K562 (cell line): ENCODE data around the gene GHR. TPM values are rescaled to one million over a fixed set of nuclear protein-coding genes. Genes with fewer than 3 reads are reported as not detected.

Experiments used
- ATAC-seq: fragments of 200-7000 bp; cut with Tn5 transposase; 3 replicates; pipeline ENCODE4 v1.9.1; 2020; ENCODE audit warnings: moderate library complexity
- BruUV-seq: library from RNA; stranded (reverse); fragments of 400-500 nt; replicated peaks from 2 replicates; lab custom pipeline; 2021; lab: Mats Ljungman, UMichigan
- CTCF ChIA-PET: fragments of 300-600 bp; formaldehyde crosslinking; extraction: SDS; loops from one replicate; lab custom pipeline; 2021; ENCODE audit warnings: low intra/inter-chr PET ratio; lab: Yijun Ruan, JAX
- POLR2A ChIA-PET: fragments of 300-600, 350-650 bp; sonication (Branson Sonifier 250); formaldehyde crosslinking; extraction: SDS; loops from one replicate; lab custom pipeline; 2021; ENCODE audit warnings: antibody characterized with exemption, inconsistent platforms; lab: Yijun Ruan, JAX
- DNase-seq, 4 experiments: peaks; one replicate each; pipeline versions ENCODE4 v3.0.0 to v3.0.0-alpha.2; 2011 to 2018; ENCODE audit warnings: low spot score in 3 of 4, mixed read lengths in 3 of 4; ENCODE audit errors: extremely low read depth in 1 of 4
- FAIRE-seq: peaks from 2 replicates; lab custom pipeline; 2011; peaks lifted over from hg19 to GRCh38; lab: Jason Lieb, UNC
- H2AFZ ChIP-seq: 2 replicates; pipeline ENCODE4 v1.6.0; 2011; ENCODE audit warnings: low read depth, low read length, control low read depth, inconsistent platforms
- H3K27ac ChIP-seq: fragments of 200-600 bp; 3 replicates; pipeline ENCODE4 v1.8.0; 2011; ENCODE audit warnings: low read depth, mild to moderate bottlenecking, control low read depth, inconsistent platforms, low read length, moderate library complexity, mixed read lengths; ENCODE audit errors: extremely low read depth
- H3K27me3 ChIP-seq, 2 experiments: fragments of 300-600 bp in 1 of 2; 2 replicates in 1 of 2; 3 replicates in 1 of 2; pipeline versions ENCODE4 v1.6.0 to v1.8.0; 2011; ENCODE audit warnings: inconsistent platforms in 2 of 2, low read length in 2 of 2, mild to moderate bottlenecking in 1 of 2, mixed read lengths in 1 of 2, moderate library complexity in 1 of 2; ENCODE audit not compliant: control insufficient read depth in 2 of 2, insufficient read depth in 2 of 2
- H3K36me3 ChIP-seq: fragments of 300-600 bp; 3 replicates; pipeline ENCODE4 v1.8.0; 2011; ENCODE audit warnings: mild to moderate bottlenecking, low read length, inconsistent platforms; ENCODE audit not compliant: control insufficient read depth, insufficient read depth
- H3K4me1 ChIP-seq, 2 experiments: fragments of 200-600 bp in 1 of 2; replicated peaks in 1 of 2; 2 replicates in 1 of 2; 3 replicates in 1 of 2; pipeline versions ENCODE4 v1.5.1 to v1.8.0; 2011; ENCODE audit warnings: inconsistent platforms in 2 of 2, low read length in 2 of 2, mild to moderate bottlenecking in 1 of 2, mixed read lengths in 1 of 2, moderate library complexity in 1 of 2; ENCODE audit not compliant: control insufficient read depth in 2 of 2, insufficient read depth in 2 of 2
- H3K4me2 ChIP-seq: 2 replicates; pipeline ENCODE4 v1.6.1; 2011; ENCODE audit warnings: low read length, control low read depth, inconsistent platforms, mixed read lengths; ENCODE audit not compliant: insufficient read depth
- H3K4me3 ChIP-seq: fragments of 200-600 bp; sonication (generic), shearing (Covaris generic); 2 replicates; pipeline ENCODE4 v1.5.1; 2016; ENCODE audit warnings: control low read depth, inconsistent platforms
- H3K79me2 ChIP-seq: fragments of 200-600 bp; 3 replicates; pipeline ENCODE4 v1.8.0; 2011; ENCODE audit warnings: low read length, inconsistent platforms; ENCODE audit not compliant: control insufficient read depth, insufficient read depth
- H3K9ac ChIP-seq, 2 experiments: 2 replicates each; pipeline versions ENCODE4 v1.6.0 to v1.6.1; 2011; ENCODE audit warnings: low read depth in 2 of 2, low read length in 2 of 2, control low read depth in 1 of 2, inconsistent platforms in 1 of 2, mild to moderate bottlenecking in 1 of 2, mixed read lengths in 1 of 2; ENCODE audit not compliant: insufficient read depth in 1 of 2
- H3K9me1 ChIP-seq: one replicate; pipeline ENCODE4 v1.6.0; 2011; ENCODE audit warnings: inconsistent platforms, mild to moderate bottlenecking, low read length, moderate library complexity; ENCODE audit not compliant: control insufficient read depth, insufficient read depth
- H3K9me3 ChIP-seq: replicated peaks from 2 replicates; pipeline ENCODE4 v1.5.1; 2011; ENCODE audit warnings: low read depth, low read length, inconsistent platforms; ENCODE audit not compliant: control insufficient read depth, insufficient read depth
- H4K20me1 ChIP-seq: replicated peaks from 2 replicates; pipeline ENCODE4 v1.6.1; 2011; ENCODE audit warnings: low read length, inconsistent platforms, mixed read lengths; ENCODE audit not compliant: control insufficient read depth, insufficient read depth
- CBX1 ChIP-seq: sonication (generic); IDR thresholded peaks from 2 replicates; pipeline ENCODE4 v1.6.1; 2016; ENCODE audit warnings: antibody characterized with exemption, low read depth, mild to moderate bottlenecking
- ESRRB ChIP-seq: fragments of 250-450 bp; sonication (Bioruptor Pico); IDR thresholded peaks from 2 replicates; pipeline ENCODE4 v1.5.0; 2020; ENCODE audit warnings: mild to moderate bottlenecking, moderate library complexity, borderline replicate concordance
- FOS ChIP-seq: IDR thresholded peaks from 3 replicates; pipeline ENCODE4 v1.6.1; 2011; ENCODE audit not compliant: insufficient read length; ENCODE audit errors: extremely low read depth
- MCM3 ChIP-seq: fragments of 450-650 bp; IDR thresholded peaks from 2 replicates; pipeline ENCODE4 v1.6.1; 2016
- POLR2AphosphoS5 ChIP-seq: IDR thresholded peaks from 2 replicates; pipeline ENCODE4 v1.6.1; 2011; ENCODE audit warnings: mild to moderate bottlenecking, low read depth, low read length, moderate library complexity; ENCODE audit not compliant: control insufficient read depth, insufficient read depth
- XRCC5 ChIP-seq: fragments of 200-400 bp; formaldehyde crosslinking; IDR thresholded peaks from 2 replicates; pipeline ENCODE4 v1.6.1; 2017; ENCODE audit warnings: low read depth, mild to moderate bottlenecking, low read length
- ZBED1 ChIP-seq: IDR thresholded peaks from 2 replicates; pipeline ENCODE4 v1.6.1; 2014
- ZBTB40 ChIP-seq, 2 experiments: fragments of 450-650 bp in 1 of 2; sonication (generic) in 1 of 2; formaldehyde crosslinking in 1 of 2; IDR thresholded peaks; 2 replicates each; pipeline versions ENCODE4 v1.7.1 to v1.9.0; 2016 to 2022; ENCODE audit warnings: inconsistent platforms in 1 of 2, mild to moderate bottlenecking in 1 of 2, missing genetic modification reagents in 1 of 2
- ZHX1 ChIP-seq: fragments of 150-350 bp; conservative IDR thresholded peaks from 2 replicates; pipeline ENCODE4 v1.6.1; 2014; ENCODE audit warnings: low read length
- WGBS: fragments of 100-300 bp; shearing (Covaris generic); methylation state at CpG from one replicate; pipeline ENCODE4 v1.1.6; 2016; ENCODE audit warnings: low coverage, mixed read lengths; ENCODE audit not compliant: insufficient coverage; ENCODE audit errors: missing lambda C conversion rate; 5-methylcytosine and 5-hydroxymethylcytosine counted together
- in situ Hi-C: fragments of 300-500 bp; cut with MboI; formaldehyde crosslinking; loops from 4 replicates; pipeline ENCODE4 v1.15.0; 2018; ENCODE audit warnings: inconsistent platforms, mixed read lengths
- intact Hi-C: fragments of 100-400 bp; cut with micrococcal nuclease; formaldehyde crosslinking; loops from 2 replicates; pipeline ENCODE4 v1.14.2; 2022
- polyA plus RNA-seq, 8 experiments: library from polyadenylated mRNA; depleted of rRNA in 4 of 8; stranded (reverse) in 5 of 8; unstranded in 3 of 8; fragments of >200 nt; fragmentation: Nextera tagmentation in 2 of 8; fragmentation: Illumina TruSeq in 1 of 8; extraction: Ambion mirVana in 2 of 8; extraction: Trizol in 1 of 8; gene quantifications; 2 replicates each; pipeline versions ENCODE4 v1.2.1 to v1.2.3, GENCODE V29; 2011 to 2014; ENCODE audit warnings: inconsistent platforms in 1 of 8, missing spikeins in 1 of 8
- total RNA-seq, 7 experiments: library from RNA; depleted of rRNA in 6 of 7; stranded (reverse); fragments of >200 nt in 6 of 7; fragmentation: Illumina TruSeq in 2 of 7; extraction: Trizol in 2 of 7; gene quantifications; 2 replicates each; pipeline versions ENCODE4 v1.2.1 to v1.2.3, GENCODE V29; 2011 to 2021; ENCODE audit warnings: low replicate concordance in 1 of 7
- TF ChIP-seq, protein P1 (sequence below): conservative IDR thresholded peaks from 2 replicates; pipeline ENCODE4 v1.6.1; 2011; ENCODE audit warnings: low read depth, mild to moderate bottlenecking, low read length; ENCODE audit not compliant: control insufficient read depth

GHR gene
- total and polyA plus RNA-seq, 9 of the 15 experiments (the other 6 are each of a cell fraction or from before 2014, with no cell fraction given) = 0.01 to 0.13 (median 0.07) TPM; not detected in 5

DNA sequence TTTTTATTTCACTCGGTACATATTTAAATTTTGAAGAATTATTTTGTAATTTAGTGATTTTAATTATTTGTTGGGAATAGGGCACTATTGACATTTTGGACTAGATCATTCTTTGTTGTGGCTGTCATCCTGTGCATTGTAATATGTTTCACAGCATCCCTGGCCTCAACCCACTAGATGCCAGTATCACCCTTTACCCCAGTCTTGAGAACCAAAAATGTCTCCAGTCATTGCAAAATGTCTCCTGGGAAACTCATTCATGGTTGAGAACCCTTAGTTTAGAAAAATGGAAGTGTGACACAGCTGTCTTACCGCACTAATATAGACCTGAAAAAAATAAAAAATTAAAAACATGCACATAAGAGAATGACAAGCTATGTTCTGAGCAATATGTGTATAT lies 245.0 kb downstream of the GHR start:
- POLR2A ChIA-PET = interaction anchor here (1.2 kb wide), 1 partner anchor 9 kb away, joined by 5 read pairs; no protein-coding TSS in a partner anchor
- TF ChIP-seq, protein P1, sequence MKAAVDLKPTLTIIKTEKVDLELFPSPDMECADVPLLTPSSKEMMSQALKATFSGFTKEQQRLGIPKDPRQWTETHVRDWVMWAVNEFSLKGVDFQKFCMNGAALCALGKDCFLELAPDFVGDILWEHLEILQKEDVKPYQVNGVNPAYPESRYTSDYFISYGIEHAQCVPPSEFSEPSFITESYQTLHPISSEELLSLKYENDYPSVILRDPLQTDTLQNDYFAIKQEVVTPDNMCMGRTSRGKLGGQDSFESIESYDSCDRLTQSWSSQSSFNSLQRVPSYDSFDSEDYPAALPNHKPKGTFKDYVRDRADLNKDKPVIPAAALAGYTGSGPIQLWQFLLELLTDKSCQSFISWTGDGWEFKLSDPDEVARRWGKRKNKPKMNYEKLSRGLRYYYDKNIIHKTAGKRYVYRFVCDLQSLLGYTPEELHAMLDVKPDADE = no peak
- TF ChIP-seq ZBTB40 (IDR thresholded peaks at IDR 0.05) = no peak
- no peak for TF ChIP-seq ZBTB40 (CRISPR knock-in tag; IDR thresholded peaks at IDR 0.05)
- TF ChIP-seq XRCC5 = no peak
- no peak for TF ChIP-seq ZBED1
- no peak for TF ChIP-seq FOS
- TF ChIP-seq ESRRB (CRISPR knock-in tag) = no peak
- TF ChIP-seq MCM3 = no peak
- TF ChIP-seq ZHX1 = no peak
- TF ChIP-seq CBX1 = no peak
- TF ChIP-seq POLR2AphosphoS5 = no peak

More for the DNA sequence above, 245.0 kb downstream of the GHR start:
- no peak for DNase-seq
- in situ Hi-C loops (no loop called here), intact Hi-C loops (no loop called here)
- no peaks in the 10 kb centered on the region for H3K9me3 ChIP-seq
- H3K27me3 ChIP-seq = no peaks in the 10 kb centered on the region
- CTCF ChIA-PET = no interaction called here
- H3K4me1 ChIP-seq = no peaks in the 10 kb centered on the region
- no TSS peak for BruUV-seq
- no peaks in the 10 kb centered on the region for H3K9me1 ChIP-seq
- FAIRE-seq = no peak
- WGBS = 0% methylated on average over 2 of the region's 2 CpGs
- no peak overlapping the region for H3K4me3 ChIP-seq
- no peak overlapping the region for H3K4me2 ChIP-seq
- H3K9ac ChIP-seq = no peak overlapping the region
- H4K20me1 ChIP-seq = no peaks in the 10 kb centered on the region
- H3K27ac ChIP-seq = no peak overlapping the region
- no peak overlapping the region for H2AFZ ChIP-seq
- ATAC-seq = no peak
- H3K79me2 ChIP-seq = no peaks in the 10 kb centered on the region
- H3K36me3 ChIP-seq = no peaks in the 10 kb centered on the region
